ENCODE results near the gene RTL10. TPM values are rescaled to one million over a fixed set of nuclear protein-coding genes. Genes with fewer than 3 reads are reported as not detected.

RTL10 gene
- total and polyA plus RNA-seq, 2 donors = 19.2 to 20.8 TPM

DNA sequence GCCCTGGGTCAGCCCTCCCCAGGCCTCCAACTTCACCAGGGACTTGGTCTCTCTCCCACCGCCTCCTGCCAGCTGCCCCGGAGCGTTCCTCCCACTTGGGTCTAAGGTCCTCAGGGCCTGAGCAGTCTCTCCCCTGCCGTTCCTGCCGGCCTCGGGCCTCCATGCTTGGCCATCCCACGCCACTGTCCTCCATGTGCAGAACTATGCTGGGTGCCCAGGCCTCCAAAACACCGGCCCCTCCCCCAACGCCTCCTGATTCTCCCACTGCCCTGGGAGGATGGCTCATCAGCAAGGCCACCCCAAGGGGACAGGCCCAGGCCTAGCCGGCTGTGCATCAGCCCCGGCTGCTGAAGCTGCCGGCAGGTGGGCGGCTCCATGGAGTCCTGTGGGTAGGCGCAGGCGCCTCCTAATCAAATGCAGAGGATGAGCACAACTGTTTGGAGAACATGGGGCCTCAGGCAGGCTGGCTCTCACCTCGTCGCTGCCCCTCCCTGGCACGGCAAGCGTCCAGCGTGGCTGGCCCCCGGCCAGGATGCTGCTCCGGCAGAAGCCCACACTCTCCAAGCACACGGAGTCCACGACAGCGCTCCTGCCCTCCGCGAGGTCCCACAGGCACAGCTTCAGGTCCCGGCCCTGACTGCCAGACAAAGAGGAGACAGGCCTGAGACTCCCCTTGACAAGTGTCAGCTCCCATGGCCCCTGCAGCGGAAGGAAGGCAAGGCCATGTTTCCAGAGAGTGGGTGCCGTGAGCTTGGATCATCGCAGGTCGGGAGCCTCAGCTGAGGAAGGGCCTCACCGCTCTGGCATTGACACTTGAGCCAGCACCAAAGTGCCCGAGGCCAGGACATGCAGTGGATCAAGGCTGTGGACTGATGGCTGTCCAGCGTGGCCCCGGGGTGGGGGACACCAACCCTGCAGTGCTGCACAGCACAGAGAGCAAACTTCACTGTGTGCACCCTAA is 42.6 kb downstream of the RTL10 start:
- Histone ChIP-seq H3K27ac (ENCODE audit: low read depth in 1 of 2, low read length in 1 of 2) (no peak overlapping the region), H3K9me3 (ENCODE audit: control insufficient read depth in 2 of 2, insufficient read depth in 1 of 2, low read length in 1 of 2) (no peaks in the 10 kb centered on the region), H3K36me3 (ENCODE audit: control insufficient read depth in 2 of 2, insufficient read depth in 2 of 2, low read length in 1 of 2) (peaks cover 11 to 13% of the 10 kb centered on the region in 2 donors), H3K4me1 (ENCODE audit: control insufficient read depth in 2 of 2, insufficient read depth in 2 of 2, low read length in 2 of 2) (peaks cover 12 to 83% of the 10 kb centered on the region in 2 donors), H3K27me3 (ENCODE audit: control insufficient read depth in 2 of 2, insufficient read depth in 1 of 2, low read length in 1 of 2) (no peaks in the 10 kb centered on the region), H3K4me3 (ENCODE audit: low read length in 2 of 2) (no peak overlapping the region)
- 98% methylated on average over 36 of the region's 36 CpGs for WGBS
- DNase-seq (ENCODE audit: low read depth in 6 of 9, low spot score in 9 of 9) = no peak

DNA sequence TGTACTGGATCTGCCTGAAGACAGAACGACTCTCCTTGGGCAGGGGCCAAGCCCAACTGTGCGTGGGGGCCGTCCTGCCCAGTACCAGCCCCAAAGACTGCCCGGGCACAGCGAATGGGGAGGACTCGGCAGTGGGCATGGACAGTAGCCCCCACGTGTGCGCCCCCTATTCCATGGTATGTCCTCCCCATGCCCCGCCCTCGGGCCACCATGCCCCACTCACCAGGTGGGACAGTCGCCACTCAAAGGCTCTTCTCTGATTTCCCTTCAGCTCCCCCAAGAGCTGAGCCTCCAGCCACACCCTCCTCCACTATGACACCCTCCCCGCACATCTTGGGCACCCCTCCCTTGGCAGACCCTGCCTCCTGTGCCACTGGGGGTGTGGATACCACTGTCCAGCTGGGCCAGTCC is 43.5 kb downstream of the RTL10 start:
- H3K36me3 ChIP-seq (ENCODE audit: control insufficient read depth in 2 of 2, insufficient read depth in 2 of 2, low read length in 1 of 2) = peaks cover 18% of the 10 kb centered on the region in 2 donors
- no peak overlapping the region for H3K27ac ChIP-seq (ENCODE audit: low read depth in 1 of 2, low read length in 1 of 2)
- no peaks in the 10 kb centered on the region for H3K9me3 ChIP-seq (ENCODE audit: control insufficient read depth in 2 of 2, insufficient read depth in 1 of 2, low read length in 1 of 2)
- H3K27me3 ChIP-seq (ENCODE audit: control insufficient read depth in 2 of 2, insufficient read depth in 1 of 2, low read length in 1 of 2) = no peaks in the 10 kb centered on the region
- no peak for DNase-seq (ENCODE audit: low read depth in 6 of 9, low spot score in 9 of 9)
- no peak overlapping the region for H3K4me3 ChIP-seq (ENCODE audit: low read length in 2 of 2)
- WGBS = 99% methylated on average over 12 of the region's 12 CpGs
- H3K4me1 ChIP-seq (ENCODE audit: control insufficient read depth in 2 of 2, insufficient read depth in 2 of 2, low read length in 2 of 2) = peaks cover 4 to 74% of the 10 kb centered on the region in 2 donors

DNA sequence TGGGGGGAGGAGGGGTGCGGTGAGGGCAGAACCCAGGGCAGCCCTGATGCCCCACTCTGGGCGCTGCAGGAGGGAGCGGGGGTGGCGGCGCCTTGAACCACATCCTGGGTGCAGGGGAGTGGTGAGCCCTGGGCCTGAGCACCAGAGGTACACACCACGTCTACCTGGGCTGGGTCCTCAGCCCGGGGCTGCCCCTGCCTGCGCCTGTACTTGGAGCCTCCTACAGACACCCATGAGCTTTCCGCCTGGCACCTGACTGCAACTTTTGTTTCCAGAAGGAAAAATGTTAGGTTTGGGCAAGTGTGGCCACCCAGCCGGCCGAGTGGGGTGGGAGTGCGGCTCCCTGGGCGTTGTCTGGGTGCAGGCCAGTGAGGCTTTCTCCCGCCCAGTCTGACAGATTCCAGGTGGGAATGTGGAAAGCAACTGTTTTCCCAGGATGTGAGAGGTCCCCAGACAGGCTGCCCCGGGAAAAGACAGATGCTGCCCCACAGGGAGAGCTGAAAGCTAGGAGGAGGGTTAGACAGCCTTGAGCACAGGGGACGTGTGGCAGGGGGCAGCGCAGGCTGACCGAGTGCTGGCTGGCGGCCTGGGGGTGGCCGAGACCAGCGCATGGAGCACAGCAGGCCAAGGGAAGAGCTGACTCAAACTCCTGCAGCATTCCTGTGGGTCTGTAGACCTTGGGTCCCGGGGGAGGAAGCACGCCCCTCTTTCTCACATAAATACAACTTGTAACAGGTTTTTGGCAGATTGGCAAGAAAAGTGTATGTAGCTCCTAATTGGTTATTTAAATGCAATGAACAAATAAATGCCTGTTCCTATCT is 44.1 kb downstream of the RTL10 start:
- WGBS = 96% methylated on average over 23 of the region's 23 CpGs
- peak in 2 of 9 donors; percentile 21 to 58 for DNase-seq (ENCODE audit: low read depth in 6 of 9, low spot score in 9 of 9)
- Histone ChIP-seq H3K36me3 (ENCODE audit: control insufficient read depth in 2 of 2, insufficient read depth in 2 of 2, low read length in 1 of 2) (peaks cover 21 to 23% of the 10 kb centered on the region in 2 donors), H3K27me3 (ENCODE audit: control insufficient read depth in 2 of 2, insufficient read depth in 1 of 2, low read length in 1 of 2) (no peaks in the 10 kb centered on the region), H3K27ac (ENCODE audit: low read depth in 1 of 2, low read length in 1 of 2) (no peak overlapping the region), H3K4me1 (ENCODE audit: control insufficient read depth in 2 of 2, insufficient read depth in 2 of 2, low read length in 2 of 2) (peaks cover 4 to 68% of the 10 kb centered on the region in 2 donors), H3K9me3 (ENCODE audit: control insufficient read depth in 2 of 2, insufficient read depth in 1 of 2, low read length in 1 of 2) (no peaks in the 10 kb centered on the region), H3K4me3 (ENCODE audit: low read length in 2 of 2) (no peak overlapping the region)

DNA sequence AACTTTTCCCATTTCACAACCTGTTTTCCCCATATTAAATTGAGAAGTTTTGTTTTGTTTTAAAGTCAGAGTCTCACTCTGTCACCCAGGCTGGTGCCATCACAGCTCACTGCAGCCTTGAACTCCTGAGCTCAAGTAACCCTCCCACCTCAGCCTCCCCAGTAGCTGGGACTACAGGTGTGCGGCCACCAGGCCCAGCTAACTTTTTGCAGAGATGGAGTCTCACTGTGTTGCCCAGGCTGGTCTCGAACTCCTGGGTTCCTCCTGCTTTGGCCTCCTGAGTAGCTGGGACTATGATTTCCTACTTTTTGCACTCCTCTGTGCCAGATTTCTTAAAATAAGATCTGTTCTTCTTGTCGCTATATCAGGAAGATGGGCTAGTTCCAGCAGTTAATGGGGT is 44.9 kb downstream of the RTL10 start:
- no peak overlapping the region for H3K27ac ChIP-seq (ENCODE audit: low read depth in 1 of 2, low read length in 1 of 2)
- H3K4me3 ChIP-seq (ENCODE audit: low read length in 2 of 2) = no peak overlapping the region
- peaks cover 22 to 29% of the 10 kb centered on the region in 2 donors for H3K36me3 ChIP-seq (ENCODE audit: control insufficient read depth in 2 of 2, insufficient read depth in 2 of 2, low read length in 1 of 2)
- WGBS = 96% methylated on average over 3 of the region's 3 CpGs
- no peaks in the 10 kb centered on the region for H3K27me3 ChIP-seq (ENCODE audit: control insufficient read depth in 2 of 2, insufficient read depth in 1 of 2, low read length in 1 of 2)
- DNase-seq (ENCODE audit: low read depth in 6 of 9, low spot score in 9 of 9) = no peak
- no peaks in the 10 kb centered on the region for H3K9me3 ChIP-seq (ENCODE audit: control insufficient read depth in 2 of 2, insufficient read depth in 1 of 2, low read length in 1 of 2)
- H3K4me1 ChIP-seq (ENCODE audit: control insufficient read depth in 2 of 2, insufficient read depth in 2 of 2, low read length in 2 of 2) = peaks cover 4 to 59% of the 10 kb centered on the region in 2 donors

DNA sequence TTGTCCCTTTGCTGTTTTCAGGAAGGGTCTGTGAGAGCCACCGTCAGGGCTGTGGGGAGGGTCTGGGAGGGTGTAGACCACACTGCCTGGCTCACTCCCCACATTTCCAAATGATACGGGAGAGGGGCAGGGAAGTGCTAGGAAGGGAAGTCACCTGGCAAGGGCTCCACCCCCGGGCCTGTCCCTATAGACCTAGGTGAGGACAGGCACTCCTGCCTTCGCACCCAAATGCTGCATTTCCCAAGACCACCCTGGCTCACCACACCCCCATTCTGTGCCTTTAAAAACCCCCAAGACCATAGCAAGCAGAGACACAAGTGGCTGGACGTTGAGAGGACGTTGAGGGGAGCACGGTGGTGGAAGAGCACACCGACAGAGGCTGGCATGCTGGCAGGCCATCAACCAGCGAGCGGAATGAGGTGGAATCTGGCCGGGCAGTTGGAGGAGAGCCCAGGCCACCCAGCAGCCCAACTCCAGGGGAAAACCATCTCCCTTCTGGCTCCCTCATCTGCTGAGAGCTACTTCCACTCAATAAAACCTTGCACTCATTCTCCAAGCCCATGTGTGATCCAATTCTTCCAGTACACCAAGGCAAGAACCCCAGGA is 45.7 kb downstream of the RTL10 start:
- 90% methylated on average over 11 of the region's 11 CpGs for WGBS
- no peak overlapping the region for H3K27ac ChIP-seq (ENCODE audit: low read depth in 1 of 2, low read length in 1 of 2)
- H3K4me1 ChIP-seq (ENCODE audit: control insufficient read depth in 2 of 2, insufficient read depth in 2 of 2, low read length in 2 of 2) = peaks cover 4 to 52% of the 10 kb centered on the region in 2 donors
- DNase-seq (ENCODE audit: low read depth in 6 of 9, low spot score in 9 of 9) = no peak
- H3K4me3 ChIP-seq (ENCODE audit: low read length in 2 of 2) = no peak overlapping the region
- peaks cover 22 to 27% of the 10 kb centered on the region in 2 donors for H3K36me3 ChIP-seq (ENCODE audit: control insufficient read depth in 2 of 2, insufficient read depth in 2 of 2, low read length in 1 of 2)
- peaks cover 0 to 1% of the 10 kb centered on the region in 2 donors for H3K9me3 ChIP-seq (ENCODE audit: control insufficient read depth in 2 of 2, insufficient read depth in 1 of 2, low read length in 1 of 2)
- H3K27me3 ChIP-seq (ENCODE audit: control insufficient read depth in 2 of 2, insufficient read depth in 1 of 2, low read length in 1 of 2) = no peaks in the 10 kb centered on the region

DNA sequence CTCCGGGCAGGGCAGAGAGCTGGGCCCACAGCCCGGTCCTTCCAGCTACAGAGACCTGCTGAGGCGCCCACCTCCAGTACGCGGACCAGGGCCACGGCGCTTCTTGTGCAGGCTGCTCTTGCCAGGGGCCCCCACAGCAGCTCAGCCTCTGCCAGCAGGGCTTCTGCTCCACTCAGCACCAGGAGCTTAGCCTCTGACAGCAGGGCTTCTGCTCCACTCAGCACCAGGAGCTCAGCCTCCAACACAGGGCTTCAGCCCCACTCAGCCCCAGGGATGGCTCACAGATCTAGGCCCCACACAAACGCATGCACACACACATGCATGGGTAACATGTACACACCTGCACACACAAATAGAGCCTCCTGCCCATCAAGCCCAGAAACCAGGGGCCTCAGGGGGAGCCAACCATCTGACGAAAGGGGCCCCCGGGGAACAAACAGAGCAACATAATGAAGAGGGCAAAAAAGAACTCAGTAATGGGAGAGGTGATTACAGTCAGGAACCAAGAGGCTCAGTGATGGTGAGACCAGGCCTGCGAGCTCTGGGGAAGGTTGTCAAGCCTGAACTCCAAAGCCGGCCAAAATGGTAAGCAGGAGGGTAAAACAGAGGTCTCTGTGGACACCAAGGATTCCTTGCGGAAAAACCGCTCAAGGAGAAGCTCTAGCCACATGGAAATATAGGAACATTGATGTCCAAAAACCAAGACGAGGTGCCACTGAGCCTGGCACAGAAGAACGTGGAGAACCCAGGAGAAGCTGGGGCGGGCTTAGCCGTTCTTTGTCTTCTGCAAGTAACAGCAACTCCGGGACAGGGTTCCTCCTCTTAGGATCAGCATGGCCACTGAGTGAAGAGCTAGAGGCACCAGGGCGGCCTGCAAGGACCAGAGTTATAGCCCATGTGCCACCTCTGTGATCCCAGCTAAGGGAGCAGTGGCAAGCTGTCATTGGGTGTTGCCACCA is 46.5 kb downstream of the RTL10 start:
- H3K36me3 ChIP-seq (ENCODE audit: control insufficient read depth in 2 of 2, insufficient read depth in 2 of 2, low read length in 1 of 2) = peaks cover 22 to 31% of the 10 kb centered on the region in 2 donors
- DNase-seq (ENCODE audit: low read depth in 6 of 9, low spot score in 9 of 9) = peak in 1 of 9 donors; percentile 12
- 98% methylated on average over 20 of the region's 20 CpGs for WGBS
- H3K27ac ChIP-seq (ENCODE audit: low read depth in 1 of 2, low read length in 1 of 2) = no peak overlapping the region
- peaks cover 4 to 52% of the 10 kb centered on the region in 2 donors for H3K4me1 ChIP-seq (ENCODE audit: control insufficient read depth in 2 of 2, insufficient read depth in 2 of 2, low read length in 2 of 2)
- H3K9me3 ChIP-seq (ENCODE audit: control insufficient read depth in 2 of 2, insufficient read depth in 1 of 2, low read length in 1 of 2) = peaks cover 0 to 1% of the 10 kb centered on the region in 2 donors
- H3K27me3 ChIP-seq (ENCODE audit: control insufficient read depth in 2 of 2, insufficient read depth in 1 of 2, low read length in 1 of 2) = no peaks in the 10 kb centered on the region
- H3K4me3 ChIP-seq (ENCODE audit: low read length in 2 of 2) = no peak overlapping the region

DNA sequence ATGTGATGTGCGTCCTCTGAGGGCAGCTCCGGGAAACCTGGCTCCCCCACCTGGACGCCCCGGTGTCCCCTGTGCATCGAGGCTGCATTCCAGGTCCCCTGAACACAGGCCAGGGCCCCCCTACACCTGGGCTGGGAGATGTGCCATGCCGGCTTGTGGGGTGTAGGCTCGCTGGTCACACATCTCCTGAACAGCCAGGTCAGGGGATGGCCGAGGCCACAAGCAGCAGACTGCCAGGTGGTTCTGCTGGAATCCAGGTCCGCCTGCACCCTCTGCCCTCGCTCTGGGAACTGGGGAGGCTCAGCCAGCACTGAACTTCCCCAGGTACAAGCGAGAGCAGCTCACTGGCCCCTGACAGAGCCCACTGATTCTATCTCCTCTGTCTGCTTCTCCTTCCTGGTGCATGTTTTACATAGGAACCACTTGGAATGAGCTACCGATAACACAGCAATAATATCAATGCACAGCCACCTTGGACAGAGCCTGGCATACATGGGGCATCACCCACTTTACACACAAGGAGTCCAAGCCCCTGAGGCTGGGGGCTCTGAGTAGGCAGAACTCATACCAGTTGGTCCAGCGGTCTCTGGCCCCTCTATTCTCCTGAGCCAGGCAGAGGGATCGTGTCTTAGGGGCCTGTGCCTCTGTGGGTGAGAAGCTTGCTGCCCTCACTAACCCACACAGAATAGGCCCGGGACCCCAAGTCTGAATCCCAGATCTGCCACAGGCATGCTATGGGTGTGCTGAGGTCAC is 47.3 kb downstream of the RTL10 start:
- no peak overlapping the region for H3K27ac ChIP-seq (ENCODE audit: low read depth in 1 of 2, low read length in 1 of 2)
- WGBS = 97% methylated on average over 15 of the region's 15 CpGs

More for the DNA sequence above, 47.3 kb downstream of the RTL10 start:
- DNase-seq (ENCODE audit: low read depth in 6 of 9, low spot score in 9 of 9) = no peak
- Histone ChIP-seq H3K27me3 (ENCODE audit: control insufficient read depth in 2 of 2, insufficient read depth in 1 of 2, low read length in 1 of 2) (no peaks in the 10 kb centered on the region), H3K4me3 (ENCODE audit: low read length in 2 of 2) (no peak overlapping the region), H3K4me1 (ENCODE audit: control insufficient read depth in 2 of 2, insufficient read depth in 2 of 2, low read length in 2 of 2) (peaks cover 4 to 44% of the 10 kb centered on the region in 2 donors), H3K36me3 (ENCODE audit: control insufficient read depth in 2 of 2, insufficient read depth in 2 of 2, low read length in 1 of 2) (peaks cover 21 to 31% of the 10 kb centered on the region in 2 donors), H3K9me3 (ENCODE audit: control insufficient read depth in 2 of 2, insufficient read depth in 1 of 2, low read length in 1 of 2) (peaks cover 0 to 1% of the 10 kb centered on the region in 2 donors)

Data from thymus (tissue), 11 donors.